Measurements from ENCODE around the gene REELD1.

REELD1 gene

DNA sequence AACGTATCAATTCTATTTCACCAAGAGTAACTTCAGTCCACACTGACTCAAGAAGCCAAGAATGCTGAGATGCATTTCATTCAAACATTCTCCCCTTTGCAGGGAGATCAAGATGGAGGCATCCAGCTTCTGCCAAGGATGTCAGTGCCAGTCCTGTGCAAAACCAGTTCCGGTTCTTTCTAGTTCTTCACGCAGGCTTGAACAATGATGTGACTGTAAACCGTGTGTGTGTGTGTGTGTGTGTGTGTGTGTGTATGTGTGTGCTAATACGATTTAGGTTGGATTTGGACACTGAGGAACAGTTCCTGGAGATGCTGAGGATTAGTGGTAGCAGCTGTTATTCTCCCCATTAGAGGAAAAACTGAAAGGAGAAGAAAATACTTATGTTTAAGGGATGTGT, at the start of gene REELD1:
REELD1 (plus strand) TSS at position 301 of the 400 bp plus-strand sequence. CDS start 2,415 bp downstream, outside the sequence.
- Histone ChIP-seq H3K9ac (ENCODE audit: low read length) (no peak within 1 kb of the TSS), H3K27me3 (ENCODE audit: control insufficient read depth, insufficient read depth, low read length) (no peaks in the 10 kb centered on the region), H3K27ac (ENCODE audit: low read length) (no peak within 1 kb of the TSS), H3K9me3 (ENCODE audit: control insufficient read depth, low read depth, low read length) (no peaks in the 10 kb centered on the region), H3K36me3 (ENCODE audit: control insufficient read depth, low read depth, low read length) (no peaks in the 10 kb centered on the region), H3K4me3 (ENCODE audit: low read length) (no peak within 1 kb of the TSS), H3K4me1 (ENCODE audit: control insufficient read depth, low read depth, low read length) (no peaks in the 10 kb centered on the region)

DNA sequence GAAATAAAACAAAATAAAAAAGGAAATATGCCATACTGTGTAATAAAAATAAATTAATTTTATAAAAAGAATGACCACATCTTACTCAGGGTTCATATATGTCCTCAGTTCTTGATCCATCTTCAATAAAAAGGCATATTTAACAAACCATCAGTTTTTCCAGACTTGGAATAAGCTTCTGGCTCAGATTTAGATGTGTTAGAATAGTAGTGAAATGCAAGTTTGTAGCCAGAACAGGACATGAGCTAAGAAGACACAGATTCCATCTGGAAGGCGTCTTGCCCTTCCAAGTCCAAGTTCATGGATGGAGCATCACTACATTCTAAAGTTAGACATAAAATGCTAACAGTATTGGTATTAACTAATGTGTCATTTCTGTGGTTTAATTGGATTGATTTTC, 49.1 kb upstream of the REELD1 start:
- no peaks in the 10 kb centered on the region for H3K27me3 ChIP-seq (ENCODE audit: control insufficient read depth, insufficient read depth, low read length)
- H3K9me3 ChIP-seq (ENCODE audit: control insufficient read depth, low read depth, low read length) = peaks cover 6% of the 10 kb centered on the region
- H3K36me3 ChIP-seq (ENCODE audit: control insufficient read depth, low read depth, low read length) = no peaks in the 10 kb centered on the region
- H3K27ac ChIP-seq (ENCODE audit: low read length) = no peak overlapping the region
- no peak overlapping the region for H3K4me3 ChIP-seq (ENCODE audit: low read length)
- H3K9ac ChIP-seq (ENCODE audit: low read length) = no peak overlapping the region
- H3K4me1 ChIP-seq (ENCODE audit: control insufficient read depth, low read depth, low read length) = no peaks in the 10 kb centered on the region

DNA sequence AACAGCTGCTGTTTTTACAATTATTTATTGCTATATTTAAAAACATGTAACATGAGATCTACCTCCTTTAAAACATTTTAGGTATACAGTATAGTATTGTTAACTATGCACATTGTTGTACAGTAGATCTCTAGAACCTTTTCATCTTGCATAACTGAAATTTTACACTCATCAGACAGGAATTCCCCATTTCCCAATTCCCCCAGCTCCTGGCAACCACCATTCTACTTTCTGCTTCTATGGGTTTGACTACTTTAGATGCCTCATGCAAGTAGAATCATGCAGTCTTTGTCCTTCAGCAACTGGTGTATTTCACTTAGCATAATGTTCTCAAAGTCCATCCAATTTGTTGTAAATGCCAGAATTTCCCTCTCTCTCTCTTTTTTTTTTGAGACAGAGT, 48.5 kb upstream of the REELD1 start:
- no peak overlapping the region for H3K27ac ChIP-seq (ENCODE audit: low read length)
- H3K27me3 ChIP-seq (ENCODE audit: control insufficient read depth, insufficient read depth, low read length) = no peaks in the 10 kb centered on the region
- no peaks in the 10 kb centered on the region for H3K36me3 ChIP-seq (ENCODE audit: control insufficient read depth, low read depth, low read length)
- no peaks in the 10 kb centered on the region for H3K4me1 ChIP-seq (ENCODE audit: control insufficient read depth, low read depth, low read length)
- no peak overlapping the region for H3K4me3 ChIP-seq (ENCODE audit: low read length)
- H3K9me3 ChIP-seq (ENCODE audit: control insufficient read depth, low read depth, low read length) = peaks cover 6% of the 10 kb centered on the region
- no peak overlapping the region for H3K9ac ChIP-seq (ENCODE audit: low read length)

DNA sequence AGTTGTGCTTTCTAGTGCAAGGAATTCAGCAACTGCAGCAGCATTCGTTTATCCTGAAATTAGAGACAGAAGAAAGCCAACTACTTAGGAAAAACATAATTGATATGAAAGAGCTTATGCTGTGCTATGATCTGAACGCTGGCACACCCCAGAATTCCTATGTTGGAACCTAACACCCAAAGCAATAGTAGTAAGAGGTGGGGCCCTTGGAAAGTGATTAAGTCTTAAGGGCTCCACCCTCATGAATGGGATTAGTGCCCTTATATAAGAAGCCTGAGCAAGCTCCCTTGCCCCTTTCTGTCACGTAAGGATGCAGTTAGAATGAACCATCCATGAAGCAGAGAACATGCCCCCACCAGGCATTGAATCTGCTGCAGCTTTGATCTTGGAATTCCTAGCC, 44.2 kb upstream of the REELD1 start:
- no peaks in the 10 kb centered on the region for H3K4me1 ChIP-seq (ENCODE audit: control insufficient read depth, low read depth, low read length)
- H3K36me3 ChIP-seq (ENCODE audit: control insufficient read depth, low read depth, low read length) = no peaks in the 10 kb centered on the region

DNA sequence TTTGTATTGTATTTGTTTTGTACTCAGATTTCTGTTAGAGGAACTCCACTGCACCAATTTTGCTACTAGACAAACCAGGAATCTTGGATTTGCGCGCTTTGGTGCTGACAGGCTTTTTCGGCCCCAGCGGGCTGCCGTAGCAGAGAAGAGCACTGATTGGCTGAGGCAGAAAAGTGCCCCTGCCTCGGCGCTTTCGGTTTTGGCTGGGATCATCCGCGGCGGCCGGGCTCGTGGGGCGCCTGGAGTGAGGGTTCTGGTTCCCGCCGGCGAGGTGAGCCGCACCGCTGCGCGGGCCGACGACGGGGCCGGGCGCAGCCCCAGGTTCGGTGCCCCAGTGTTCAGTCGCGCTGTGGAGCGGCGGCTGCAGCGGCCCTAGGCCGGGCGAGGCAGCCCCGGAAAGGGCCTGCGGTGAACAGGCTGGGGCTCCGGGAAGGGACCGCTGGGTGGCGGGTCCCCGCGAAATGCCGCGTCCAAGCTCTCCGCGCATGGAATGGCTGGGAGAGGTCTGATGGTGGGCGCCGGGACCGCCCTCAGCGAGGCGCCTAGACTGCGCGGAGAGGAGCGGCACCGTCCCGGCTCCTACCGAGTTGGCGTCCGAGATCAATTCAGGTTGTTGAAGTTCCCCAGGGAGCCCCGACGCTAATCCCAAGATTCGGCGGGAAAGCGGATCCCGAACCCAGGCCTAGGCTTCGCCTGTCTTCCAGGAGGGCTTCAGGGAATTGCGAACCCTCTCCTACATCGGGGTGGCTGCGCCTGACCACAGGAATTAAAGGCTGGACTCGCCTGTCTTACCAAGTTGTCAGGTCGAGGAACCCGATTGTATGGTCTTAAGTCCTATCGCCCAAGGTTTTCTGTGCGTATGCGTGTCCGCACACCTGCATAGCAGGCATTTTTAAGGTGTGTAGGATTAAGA, 38.5 kb upstream of the REELD1 start, which contains the start of gene LSM6:
LSM6 (plus strand) TSS at position 178 of the 913 bp plus-strand sequence. CDS start 7,204 bp downstream, outside the sequence.
- H3K27me3 ChIP-seq (ENCODE audit: control insufficient read depth, insufficient read depth, low read length) = no peaks in the 10 kb centered on the region
- peaks cover 5% of the 10 kb centered on the region for H3K36me3 ChIP-seq (ENCODE audit: control insufficient read depth, low read depth, low read length)
- peaks cover 7% of the 10 kb centered on the region for H3K4me1 ChIP-seq (ENCODE audit: control insufficient read depth, low read depth, low read length)
- H3K4me3 ChIP-seq (ENCODE audit: low read length) = peak within 1 kb of the TSS; percentile 78
- peak within 1 kb of the TSS; percentile 92 for H3K9ac ChIP-seq (ENCODE audit: low read length)
- H3K27ac ChIP-seq (ENCODE audit: low read length) = peak within 1 kb of the TSS; percentile 74
- no peaks in the 10 kb centered on the region for H3K9me3 ChIP-seq (ENCODE audit: control insufficient read depth, low read depth, low read length)

More for the DNA sequence above, 44.2 kb upstream of the REELD1 start:
- Histone ChIP-seq H3K9ac (ENCODE audit: low read length) (no peak overlapping the region), H3K27ac (ENCODE audit: low read length) (no peak overlapping the region), H3K9me3 (ENCODE audit: control insufficient read depth, low read depth, low read length) (no peaks in the 10 kb centered on the region), H3K27me3 (ENCODE audit: control insufficient read depth, insufficient read depth, low read length) (no peaks in the 10 kb centered on the region), H3K4me3 (ENCODE audit: low read length) (no peak overlapping the region)

DNA sequence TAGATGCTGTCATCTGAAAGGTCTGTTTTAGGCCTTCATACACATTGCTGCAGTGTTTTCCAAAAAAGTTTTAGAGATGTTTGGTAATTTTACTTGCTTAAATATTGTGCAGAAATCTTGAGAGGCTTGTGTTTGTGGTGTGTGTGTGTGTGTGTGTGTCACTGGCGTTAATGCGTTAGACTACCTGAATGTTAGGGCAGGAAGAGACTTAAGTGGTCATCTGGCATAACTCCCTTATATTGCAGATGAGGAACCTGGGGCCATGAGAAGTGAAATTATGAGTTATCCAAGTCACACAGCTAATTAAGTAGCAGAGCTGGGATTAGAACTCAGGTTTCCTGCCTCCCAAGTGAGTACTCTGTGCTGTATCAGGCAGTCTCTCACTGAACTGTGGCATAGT, 37.4 kb upstream of the REELD1 start:
- Histone ChIP-seq H3K27ac (ENCODE audit: low read length) (no peak overlapping the region), H3K4me1 (ENCODE audit: control insufficient read depth, low read depth, low read length) (peaks cover 7% of the 10 kb centered on the region), H3K9me3 (ENCODE audit: control insufficient read depth, low read depth, low read length) (no peaks in the 10 kb centered on the region), H3K27me3 (ENCODE audit: control insufficient read depth, insufficient read depth, low read length) (no peaks in the 10 kb centered on the region), H3K36me3 (ENCODE audit: control insufficient read depth, low read depth, low read length) (peaks cover 5% of the 10 kb centered on the region), H3K4me3 (ENCODE audit: low read length) (peak overlapping the region; percentile 78), H3K9ac (ENCODE audit: low read length) (peak overlapping the region; percentile 92)

DNA sequence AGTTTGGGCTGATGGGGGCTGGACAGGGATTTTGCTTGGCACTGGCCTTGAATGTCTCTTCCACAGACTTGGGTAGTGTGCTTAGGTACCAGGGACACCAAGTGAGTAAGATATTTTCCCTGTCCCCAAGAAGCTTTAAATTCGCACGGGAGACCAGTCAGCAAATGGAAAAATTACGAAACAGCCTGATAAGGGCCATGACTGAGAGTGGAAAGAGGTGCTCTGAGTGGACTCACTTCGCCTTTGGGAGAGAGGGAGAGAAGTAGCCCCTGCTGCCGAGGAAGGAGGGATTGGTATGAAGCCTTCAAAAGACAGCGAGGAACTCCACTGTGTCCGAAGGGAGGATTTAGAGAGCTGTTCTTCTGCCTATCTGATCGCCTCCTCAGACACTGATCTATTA, 36.2 kb upstream of the REELD1 start:
- Histone ChIP-seq H3K9me3 (ENCODE audit: control insufficient read depth, low read depth, low read length) (no peaks in the 10 kb centered on the region), H3K4me1 (ENCODE audit: control insufficient read depth, low read depth, low read length) (peaks cover 7% of the 10 kb centered on the region), H3K4me3 (ENCODE audit: low read length) (no peak overlapping the region), H3K36me3 (ENCODE audit: control insufficient read depth, low read depth, low read length) (peaks cover 10% of the 10 kb centered on the region), H3K27ac (ENCODE audit: low read length) (no peak overlapping the region), H3K9ac (ENCODE audit: low read length) (no peak overlapping the region), H3K27me3 (ENCODE audit: control insufficient read depth, insufficient read depth, low read length) (no peaks in the 10 kb centered on the region)

DNA sequence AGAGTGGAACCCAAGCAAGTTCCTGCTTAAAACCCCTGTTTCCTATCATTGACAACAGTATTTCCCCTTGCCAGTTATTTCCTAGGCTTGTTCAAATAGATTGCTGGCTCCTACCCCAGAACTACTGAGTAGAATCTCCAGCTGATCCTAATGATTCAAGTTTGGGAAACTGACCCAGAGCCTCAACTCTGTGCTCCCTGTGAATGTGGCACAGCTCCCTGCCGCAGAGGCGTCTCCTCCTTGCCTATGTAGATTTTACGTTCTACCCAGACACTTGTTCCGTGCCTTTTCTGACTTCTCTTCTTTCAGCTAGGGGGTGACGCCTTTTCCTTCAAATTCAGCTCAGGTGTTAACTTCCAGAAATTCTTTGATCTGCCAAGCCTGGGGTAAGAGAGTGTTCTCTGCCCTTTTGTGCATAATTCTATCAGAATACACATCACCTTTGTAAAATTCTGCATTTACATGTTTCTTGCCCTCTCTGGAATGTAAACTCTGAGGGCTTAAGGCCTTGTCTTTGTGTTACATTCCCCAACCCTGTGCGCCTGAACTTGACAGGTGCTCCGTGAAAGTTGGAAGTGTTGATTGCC, 34.5 kb upstream of the REELD1 start:
- Histone ChIP-seq H3K9me3 (ENCODE audit: control insufficient read depth, low read depth, low read length) (no peaks in the 10 kb centered on the region), H3K36me3 (ENCODE audit: control insufficient read depth, low read depth, low read length) (peaks cover 16% of the 10 kb centered on the region), H3K4me3 (ENCODE audit: low read length) (no peak overlapping the region), H3K4me1 (ENCODE audit: control insufficient read depth, low read depth, low read length) (peaks cover 7% of the 10 kb centered on the region), H3K27me3 (ENCODE audit: control insufficient read depth, insufficient read depth, low read length) (no peaks in the 10 kb centered on the region), H3K9ac (ENCODE audit: low read length) (no peak overlapping the region), H3K27ac (ENCODE audit: low read length) (no peak overlapping the region)

DNA sequence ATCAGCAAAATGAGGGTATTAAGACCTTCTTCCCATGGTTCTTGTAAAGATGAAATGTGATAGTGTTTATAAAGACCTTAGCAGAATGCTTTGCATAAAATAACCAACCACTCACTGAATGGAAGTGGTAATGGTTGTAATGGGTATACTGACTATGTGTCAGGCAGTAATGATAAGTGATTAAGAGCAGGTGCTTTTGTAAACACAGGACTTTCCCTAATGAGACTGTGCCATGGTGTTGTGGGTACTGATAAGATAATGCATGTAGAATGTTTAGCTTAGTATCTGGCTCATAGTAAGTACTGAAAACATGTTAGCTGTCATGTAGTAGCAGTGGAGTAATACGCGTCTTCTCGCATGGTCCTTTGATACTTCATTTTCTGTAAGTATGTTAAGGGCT, 31.9 kb upstream of the REELD1 start:
- H3K4me3 ChIP-seq (ENCODE audit: low read length) = no peak overlapping the region
- H3K36me3 ChIP-seq (ENCODE audit: control insufficient read depth, low read depth, low read length) = peaks cover 31% of the 10 kb centered on the region
- H3K27ac ChIP-seq (ENCODE audit: low read length) = no peak overlapping the region
- H3K9me3 ChIP-seq (ENCODE audit: control insufficient read depth, low read depth, low read length) = no peaks in the 10 kb centered on the region
- H3K9ac ChIP-seq (ENCODE audit: low read length) = no peak overlapping the region
- no peaks in the 10 kb centered on the region for H3K4me1 ChIP-seq (ENCODE audit: control insufficient read depth, low read depth, low read length)
- H3K27me3 ChIP-seq (ENCODE audit: control insufficient read depth, insufficient read depth, low read length) = no peaks in the 10 kb centered on the region

DNA sequence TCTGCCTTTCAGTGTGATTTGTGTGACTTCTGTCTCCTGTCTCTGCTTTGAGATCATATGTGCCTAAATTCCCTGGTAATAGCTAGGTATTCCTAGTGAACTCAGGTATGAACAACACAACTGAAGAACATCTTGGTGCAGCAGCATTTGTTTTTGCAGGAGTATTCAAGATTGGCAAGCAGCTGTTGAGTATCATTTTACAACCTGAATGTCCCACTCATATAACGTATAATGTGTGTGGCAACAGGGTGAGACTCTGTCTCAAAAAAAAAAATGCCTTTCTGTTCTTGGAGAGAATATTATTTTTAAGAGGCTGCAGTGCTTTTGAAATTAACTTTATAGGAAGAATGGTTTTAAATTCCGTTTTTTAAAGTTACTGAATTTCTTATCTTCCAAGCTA, 31.1 kb upstream of the REELD1 start:
- no peak overlapping the region for H3K9ac ChIP-seq (ENCODE audit: low read length)
- peaks cover 37% of the 10 kb centered on the region for H3K36me3 ChIP-seq (ENCODE audit: control insufficient read depth, low read depth, low read length)
- H3K9me3 ChIP-seq (ENCODE audit: control insufficient read depth, low read depth, low read length) = no peaks in the 10 kb centered on the region
- H3K4me1 ChIP-seq (ENCODE audit: control insufficient read depth, low read depth, low read length) = no peaks in the 10 kb centered on the region
- no peak overlapping the region for H3K4me3 ChIP-seq (ENCODE audit: low read length)
- H3K27me3 ChIP-seq (ENCODE audit: control insufficient read depth, insufficient read depth, low read length) = no peaks in the 10 kb centered on the region
- no peak overlapping the region for H3K27ac ChIP-seq (ENCODE audit: low read length)

DNA sequence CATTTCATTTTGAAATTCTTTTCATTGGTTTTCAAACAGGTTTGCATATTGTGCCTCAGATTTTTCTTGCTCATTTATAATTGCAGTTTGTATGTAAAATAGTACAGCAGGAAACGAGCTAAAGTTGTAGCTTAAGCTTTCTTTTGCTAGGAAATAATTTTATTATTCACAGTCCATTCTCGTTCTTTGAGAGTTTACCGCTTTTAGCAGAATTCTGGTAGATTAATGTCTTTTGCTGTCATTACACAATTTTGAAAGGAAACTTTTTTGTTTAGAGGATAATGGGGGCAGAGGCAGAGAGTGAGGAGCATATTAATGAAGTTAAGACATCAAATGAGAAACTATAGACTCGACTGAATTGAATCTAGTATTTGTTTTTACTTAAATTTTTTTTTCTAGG, 28.3 kb upstream of the REELD1 start:
- Histone ChIP-seq H3K4me3 (ENCODE audit: low read length) (no peak overlapping the region), H3K27ac (ENCODE audit: low read length) (no peak overlapping the region), H3K9ac (ENCODE audit: low read length) (no peak overlapping the region), H3K36me3 (ENCODE audit: control insufficient read depth, low read depth, low read length) (peaks cover 57% of the 10 kb centered on the region), H3K9me3 (ENCODE audit: control insufficient read depth, low read depth, low read length) (no peaks in the 10 kb centered on the region), H3K4me1 (ENCODE audit: control insufficient read depth, low read depth, low read length) (no peaks in the 10 kb centered on the region), H3K27me3 (ENCODE audit: control insufficient read depth, insufficient read depth, low read length) (no peaks in the 10 kb centered on the region)

All from iPS-18a (cell line).